Neural cell (in vitro differentiated cells): ENCODE results near the gene ACAN. TPM values are rescaled to one million over a fixed set of nuclear protein-coding genes. Genes with fewer than 3 reads are reported as not detected.

ENCODE experiments used
- H2AFZ ChIP-seq: fragments of 200-600, 300-800 bp; sonication (generic), shearing (Covaris generic); 2 replicates; pipeline ENCODE4 v1.6.0; 2014; ENCODE audit warnings: low read depth, mild to moderate bottlenecking, antibody characterized with exemption, low read length, moderate library complexity
- H3F3A ChIP-seq: fragments of 200-600 bp; shearing (Covaris generic); 2 replicates; pipeline ENCODE4 v1.6.1; 2016; ENCODE audit warnings: mild to moderate bottlenecking, moderate library complexity, mixed read lengths, antibody characterized with exemption, low read length; ENCODE audit not compliant: insufficient read depth, poor library complexity, severe bottlenecking
- H3K27ac ChIP-seq: fragments of 200-600, 300-800 bp; sonication (generic), shearing (Covaris generic); 2 replicates; pipeline ENCODE4 v1.5.1; 2014; ENCODE audit warnings: mild to moderate bottlenecking, low read length, moderate library complexity
- H3K27me3 ChIP-seq: fragments of 300-800, 200-600 bp; sonication (generic), shearing (Covaris generic); 2 replicates; pipeline ENCODE4 v1.6.0; 2014; ENCODE audit warnings: mild to moderate bottlenecking, low read depth, low read length, moderate library complexity; ENCODE audit not compliant: insufficient read depth
- H3K36me3 ChIP-seq: fragments of 300-800, 200-600 bp; sonication (generic), shearing (Covaris generic); 2 replicates; pipeline ENCODE4 v1.5.1; 2014; ENCODE audit warnings: mild to moderate bottlenecking, antibody characterized with exemption, low read length, moderate library complexity; ENCODE audit not compliant: insufficient read depth
- H3K4me2 ChIP-seq: fragments of 300-800, 200-600 bp; sonication (generic), shearing (Covaris generic); 2 replicates; pipeline ENCODE4 v1.6.0; 2014; ENCODE audit warnings: mild to moderate bottlenecking, low read length
- H3K4me3 ChIP-seq: fragments of 300-800, 200-600 bp; sonication (generic), shearing (Covaris generic); 2 replicates; pipeline ENCODE4 v1.5.1; 2014; ENCODE audit warnings: mild to moderate bottlenecking, low read length, moderate library complexity
- H3K79me2 ChIP-seq: fragments of 200-600 bp; shearing (Covaris generic); replicated peaks from 2 replicates; pipeline ENCODE4 v1.6.0; 2014; ENCODE audit warnings: mild to moderate bottlenecking, low read length, moderate library complexity; ENCODE audit not compliant: insufficient read depth
- H3K9ac ChIP-seq: fragments of 300-800, 200-600 bp; sonication (generic), shearing (Covaris generic); 2 replicates; pipeline ENCODE4 v1.6.1; 2016; ENCODE audit warnings: mild to moderate bottlenecking, low read length, mixed read lengths
- H3K9me2 ChIP-seq: fragments of 200-600 bp; shearing (Covaris generic); 2 replicates; pipeline ENCODE4 v1.6.1; 2016; ENCODE audit warnings: mild to moderate bottlenecking, low read length, mixed read lengths; ENCODE audit not compliant: insufficient read depth
- H3K9me3 ChIP-seq: fragments of 200-600, 300-800 bp; sonication (generic), shearing (Covaris generic); 2 replicates; pipeline ENCODE4 v1.6.1; 2016; ENCODE audit warnings: mild to moderate bottlenecking, mixed run types, low read length, moderate library complexity, mixed read lengths
- H4K20me1 ChIP-seq: fragments of 200-600 bp; shearing (Covaris generic); 2 replicates; pipeline ENCODE4 v1.6.1; 2016; ENCODE audit warnings: mild to moderate bottlenecking, mixed run types; ENCODE audit not compliant: insufficient read depth
- CTCF ChIP-seq: fragments of 450-650 bp; IDR thresholded peaks from 2 replicates; pipeline ENCODE4 v1.5.1; 2014; ENCODE audit warnings: antibody characterized with exemption, mild to moderate bottlenecking, moderate library complexity; ENCODE audit not compliant: poor library complexity, severe bottlenecking
- EP300 ChIP-seq: fragments of 450-650 bp; conservative IDR thresholded peaks from 2 replicates; pipeline ENCODE4 v1.6.1; 2014; ENCODE audit warnings: antibody characterized with exemption, mild to moderate bottlenecking, moderate library complexity; ENCODE audit not compliant: poor library complexity, severe bottlenecking
- EZH2 ChIP-seq: fragments of 200-600, 300-800 bp; shearing (Covaris generic), sonication (generic); IDR thresholded peaks from 2 replicates; pipeline ENCODE4 v1.6.1; 2014; ENCODE audit warnings: antibody characterized with exemption, low read length, borderline replicate concordance, mild to moderate bottlenecking; ENCODE audit not compliant: insufficient read depth, poor library complexity, severe bottlenecking
- MXI1 ChIP-seq: fragments of 450-650 bp; conservative IDR thresholded peaks from 2 replicates; pipeline ENCODE4 v1.6.1; 2014; ENCODE audit warnings: antibody characterized with exemption, mild to moderate bottlenecking; ENCODE audit not compliant: poor library complexity, severe bottlenecking
- POLR2AphosphoS5 ChIP-seq: IDR thresholded peaks from 2 replicates; pipeline ENCODE4 v1.6.1; 2012
- RAD21 ChIP-seq: fragments of 450-650 bp; conservative IDR thresholded peaks from 2 replicates; pipeline ENCODE4 v1.6.1; 2014; ENCODE audit warnings: antibody characterized with exemption, mild to moderate bottlenecking, moderate library complexity
- REST ChIP-seq: IDR thresholded peaks from 2 replicates; pipeline ENCODE4 v1.6.1; 2012; ENCODE audit warnings: borderline replicate concordance
- SMC3 ChIP-seq: fragments of 450-650 bp; conservative IDR thresholded peaks from 2 replicates; pipeline ENCODE4 v1.6.1; 2014; ENCODE audit warnings: antibody characterized with exemption, mild to moderate bottlenecking, moderate library complexity; ENCODE audit not compliant: poor library complexity
- TAF1 ChIP-seq: IDR thresholded peaks from 2 replicates; pipeline ENCODE4 v1.6.1; 2012; ENCODE audit warnings: low read depth
- polyA plus RNA-seq: library from polyadenylated mRNA; depleted of rRNA; stranded (reverse); fragments of >200 nt; gene quantifications from 2 replicates; pipeline ENCODE4 v1.2.3, GENCODE V29; 2014

Gene ACAN
- polyA plus RNA-seq, 1 donor from 2014 or later = not detected

GRCh38 chr15:88901508-88902220 lies 98.4 kb downstream of the ACAN start:
- Histone ChIP-seq H3K4me2 (no peak overlapping the region), H3K36me3 (no peaks in the 10 kb centered on the region), H3K79me2 (no peaks in the 10 kb centered on the region), H2AFZ (no peak overlapping the region), H3K27me3 (no peaks in the 10 kb centered on the region), H3K27ac (no peak overlapping the region), H3K9me3 (no peaks in the 10 kb centered on the region), H3K9ac (no peak overlapping the region), H3F3A (no peaks in the 10 kb centered on the region), H3K9me2 (no peaks in the 10 kb centered on the region), H4K20me1 (no peaks in the 10 kb centered on the region), H3K4me3 (no peak overlapping the region)
- TF ChIP-seq MXI1 = no peak
- TF ChIP-seq REST = no peak
- no peak for TF ChIP-seq TAF1
- TF ChIP-seq EP300 = no peak
- TF ChIP-seq EZH2 = no peak
- TF ChIP-seq SMC3 = no peak
- no peak for TF ChIP-seq CTCF
- no peak for TF ChIP-seq RAD21
- no peak for TF ChIP-seq POLR2AphosphoS5

- Histone ChIP-seq H3K4me2 (no peak overlapping the region), H3K9me2 (no peaks in the 10 kb centered on the region), H3K4me3 (no peak overlapping the region), H3K9me3 (no peaks in the 10 kb centered on the region), H3K79me2 (no peaks in the 10 kb centered on the region), H4K20me1 (no peaks in the 10 kb centered on the region), H3K9ac (no peak overlapping the region), H2AFZ (no peak overlapping the region), H3K27me3 (no peaks in the 10 kb centered on the region), H3K36me3 (no peaks in the 10 kb centered on the region), H3F3A (no peaks in the 10 kb centered on the region), H3K27ac (no peak overlapping the region)
- TF ChIP-seq MXI1 = no peak
- no peak for TF ChIP-seq REST
- no peak for TF ChIP-seq SMC3
- TF ChIP-seq TAF1 = no peak
- no peak for TF ChIP-seq POLR2AphosphoS5
These were observed 99.1 kb downstream of the ACAN start for GRCh38 chr15:88902221-88902835.
